GM15510 (cell line): Measurements from ENCODE around the gene C9orf43.

Experiments used
- POLR2A ChIP-seq: IDR thresholded peaks from 3 replicates; pipeline ENCODE4 v1.6.1; 2011; ENCODE audit warnings: borderline replicate concordance; ENCODE audit not compliant: insufficient read length; ENCODE audit errors: extremely low read depth

The C9orf43 gene

GRCh38 chr9:113446323-113446740 lies 35.8 kb downstream of the C9orf43 start:
- no peak for TF ChIP-seq POLR2A

- no peak for TF ChIP-seq POLR2A
Measured at GRCh38 chr9:113449376-113449775, 38.8 kb downstream of the C9orf43 start.

- TF ChIP-seq POLR2A = no peak
Measured at GRCh38 chr9:113452113-113452605, 41.6 kb downstream of the C9orf43 start.

- no peak for TF ChIP-seq POLR2A
Measured at GRCh38 chr9:113454914-113455761, 44.6 kb downstream of the C9orf43 start.

- TF ChIP-seq POLR2A = no peak
Measured at GRCh38 chr9:113456235-113456634, 45.7 kb downstream of the C9orf43 start.

GRCh38 chr9:113461285-113461684 lies 50.7 kb downstream of the C9orf43 start:
- no peak for TF ChIP-seq POLR2A

- TF ChIP-seq POLR2A = no peak
Measured at GRCh38 chr9:113461943-113462342, 51.4 kb downstream of the C9orf43 start.

- no peak for TF ChIP-seq POLR2A
Measured at GRCh38 chr9:113462781-113463286, 52.3 kb downstream of the C9orf43 start.

GRCh38 chr9:113463418-113464285 lies 53.1 kb downstream of the C9orf43 start, which contains the start of gene RGS3:
RGS3 (plus strand) TSS chr9:113463727; CDS start chr9:113463803, 76 bp downstream.
- TF ChIP-seq POLR2A = no peak

- no peak for TF ChIP-seq POLR2A
Measured at GRCh38 chr9:113464286-113464660, 53.7 kb downstream of the C9orf43 start.

- no peak for TF ChIP-seq POLR2A
Measured at GRCh38 chr9:113465599-113466140, 55.1 kb downstream of the C9orf43 start.

- no peak for TF ChIP-seq POLR2A
Measured at GRCh38 chr9:113467183-113467582, 56.6 kb downstream of the C9orf43 start.

- TF ChIP-seq POLR2A = no peak
Measured at GRCh38 chr9:113468716-113469448, 58.3 kb downstream of the C9orf43 start.

GRCh38 chr9:113471143-113471542 lies 60.6 kb downstream of the C9orf43 start:
- TF ChIP-seq POLR2A = no peak
